Measurements from ENCODE around the gene IKBKE.

IKBKE gene

DNA sequence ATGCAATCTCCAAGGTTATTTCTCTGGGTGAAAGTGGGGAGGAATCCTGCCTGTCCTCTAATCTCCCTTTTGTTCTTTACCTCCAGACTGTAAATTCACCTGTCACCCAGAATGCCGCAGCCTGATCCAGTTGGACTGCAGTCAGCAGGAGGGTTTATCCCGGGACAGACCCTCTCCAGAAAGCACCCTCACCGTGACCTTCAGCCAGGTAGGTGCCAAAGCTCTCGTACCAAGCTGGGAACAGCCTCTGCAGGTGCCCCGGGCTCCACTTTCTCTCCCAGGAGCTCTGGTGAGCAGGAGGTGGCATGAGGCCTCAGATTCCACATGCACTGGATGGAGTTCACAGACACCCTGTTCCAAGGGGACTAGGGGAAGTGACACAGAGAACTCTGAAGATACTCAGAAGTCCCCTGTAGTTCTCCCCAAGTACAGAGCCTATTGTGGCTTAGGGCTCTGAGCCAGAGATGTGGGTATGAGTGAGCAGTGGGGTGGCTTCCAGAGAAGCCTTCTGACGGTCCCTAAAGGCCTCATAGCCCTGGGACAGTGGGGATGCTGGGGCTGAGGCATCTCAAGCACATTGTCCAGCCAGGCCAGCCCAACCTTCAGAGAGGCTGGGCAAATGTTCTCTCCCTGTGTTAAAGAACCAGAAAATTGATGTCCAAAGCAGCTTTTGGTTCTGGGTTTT, 68.0 kb downstream of the IKBKE start:
- Histone ChIP-seq H3K23ac (ENCODE audit: low read length) (no peak overlapping the region), H3K18ac (ENCODE audit: low read length) (no peak overlapping the region), H3K27me3 (ENCODE audit: insufficient read depth, low read length) (peaks cover 3% of the 10 kb centered on the region), H2AFZ (ENCODE audit: insufficient read depth, low read length, poor library complexity) (no peak overlapping the region), H3K9me3 (ENCODE audit: insufficient read depth, low read depth, low read length) (no peaks in the 10 kb centered on the region), H3K79me1 (ENCODE audit: low read length) (no peaks in the 10 kb centered on the region), H4K91ac (ENCODE audit: low read depth, low read length) (no peak overlapping the region), H3K4me2 (ENCODE audit: low read length) (no peak overlapping the region), H3K4ac (ENCODE audit: low read depth, low read length) (no peak overlapping the region), H2BK12ac (ENCODE audit: low read length) (no peak overlapping the region), H3K27ac (ENCODE audit: low read depth, low read length) (no peak overlapping the region), H2BK120ac (ENCODE audit: insufficient read depth, low read length, poor library complexity) (no peak overlapping the region), H3K9ac (ENCODE audit: low read length) (no peak overlapping the region), H4K8ac (ENCODE audit: low read depth, low read length) (no peak overlapping the region), H4K12ac (ENCODE audit: low read depth, low read length) (no peak overlapping the region), H3K4me3 (ENCODE audit: low read depth, low read length) (no peak overlapping the region), H3K14ac (ENCODE audit: low read length) (no peak overlapping the region), H3K36me3 (ENCODE audit: control insufficient read depth in 1 of 2, insufficient read depth in 2 of 2, low read length in 2 of 2) (no peaks in the 10 kb centered on the region), H3K79me2 (ENCODE audit: control insufficient read depth, insufficient read depth, low read length, poor library complexity) (no peaks in the 10 kb centered on the region), H2BK5ac (ENCODE audit: low read depth, low read length, poor library complexity) (no peak overlapping the region), H2AK5ac (ENCODE audit: low read length) (no peak overlapping the region), H3K4me1 (ENCODE audit: control insufficient read depth in 1 of 2, insufficient read depth in 2 of 2, low read length in 2 of 2) (no peaks in the 10 kb centered on the region)
- no CpG with 5 or more reads among the region's 6 CpGs for WGBS (ENCODE audit: extremely low coverage, insufficient coverage, insufficient read length)
- DNase-seq: no peak

GRCh38 chr1:206538901-206539640, 68.8 kb downstream of the IKBKE start:
- no peak overlapping the region for H3K27ac ChIP-seq (ENCODE audit: low read depth, low read length)
- H3K4me3 ChIP-seq (ENCODE audit: low read depth, low read length): no peak overlapping the region
- H2BK12ac ChIP-seq (ENCODE audit: low read length): no peak overlapping the region
- WGBS (ENCODE audit: extremely low coverage, insufficient coverage, insufficient read length): no CpG with 5 or more reads among the region's 10 CpGs
- H2BK120ac ChIP-seq (ENCODE audit: insufficient read depth, low read length, poor library complexity): no peak overlapping the region
- H2AK5ac ChIP-seq (ENCODE audit: low read length): no peak overlapping the region
- H4K12ac ChIP-seq (ENCODE audit: low read depth, low read length): no peak overlapping the region
- no peak overlapping the region for H3K4ac ChIP-seq (ENCODE audit: low read depth, low read length)
- no peaks in the 10 kb centered on the region for H3K36me3 ChIP-seq (ENCODE audit: control insufficient read depth in 1 of 2, insufficient read depth in 2 of 2, low read length in 2 of 2)
- no peak overlapping the region for H3K4me2 ChIP-seq (ENCODE audit: low read length)
- no peak overlapping the region for H3K14ac ChIP-seq (ENCODE audit: low read length)
- H4K91ac ChIP-seq (ENCODE audit: low read depth, low read length): no peak overlapping the region
- no peak for DNase-seq
- no peak overlapping the region for H3K9ac ChIP-seq (ENCODE audit: low read length)
- no peaks in the 10 kb centered on the region for H3K4me1 ChIP-seq (ENCODE audit: control insufficient read depth in 1 of 2, insufficient read depth in 2 of 2, low read length in 2 of 2)
- H3K27me3 ChIP-seq (ENCODE audit: insufficient read depth, low read length): peaks cover 3% of the 10 kb centered on the region
- H2BK5ac ChIP-seq (ENCODE audit: low read depth, low read length, poor library complexity): no peak overlapping the region
- H2AFZ ChIP-seq (ENCODE audit: insufficient read depth, low read length, poor library complexity): no peak overlapping the region
- no peak overlapping the region for H3K18ac ChIP-seq (ENCODE audit: low read length)
- no peak overlapping the region for H3K23ac ChIP-seq (ENCODE audit: low read length)
- H3K9me3 ChIP-seq (ENCODE audit: insufficient read depth, low read depth, low read length): no peaks in the 10 kb centered on the region
- H3K79me2 ChIP-seq (ENCODE audit: control insufficient read depth, insufficient read depth, low read length, poor library complexity): no peaks in the 10 kb centered on the region
- no peaks in the 10 kb centered on the region for H3K79me1 ChIP-seq (ENCODE audit: low read length)
- no peak overlapping the region for H4K8ac ChIP-seq (ENCODE audit: low read depth, low read length)

GRCh38 chr1:206540044-206540780, 69.9 kb downstream of the IKBKE start:
- H3K9me3 ChIP-seq (ENCODE audit: insufficient read depth, low read depth, low read length): no peaks in the 10 kb centered on the region
- H3K4ac ChIP-seq (ENCODE audit: low read depth, low read length): no peak overlapping the region
- no peak overlapping the region for H3K4me3 ChIP-seq (ENCODE audit: low read depth, low read length)
- H3K27ac ChIP-seq (ENCODE audit: low read depth, low read length): no peak overlapping the region
- H3K36me3 ChIP-seq (ENCODE audit: control insufficient read depth in 1 of 2, insufficient read depth in 2 of 2, low read length in 2 of 2): no peaks in the 10 kb centered on the region
- peaks cover 0 to 2% of the 10 kb centered on the region in 2 experiments for H3K4me1 ChIP-seq (ENCODE audit: control insufficient read depth in 1 of 2, insufficient read depth in 2 of 2, low read length in 2 of 2)
- no peak overlapping the region for H2BK5ac ChIP-seq (ENCODE audit: low read depth, low read length, poor library complexity)
- no peak overlapping the region for H2BK120ac ChIP-seq (ENCODE audit: insufficient read depth, low read length, poor library complexity)
- no peak overlapping the region for H4K91ac ChIP-seq (ENCODE audit: low read depth, low read length)
- H3K14ac ChIP-seq (ENCODE audit: low read length): no peak overlapping the region
- H2AK5ac ChIP-seq (ENCODE audit: low read length): no peak overlapping the region
- no peak for DNase-seq
- no peak overlapping the region for H4K12ac ChIP-seq (ENCODE audit: low read depth, low read length)
- no peak overlapping the region for H2BK12ac ChIP-seq (ENCODE audit: low read length)
- H3K27me3 ChIP-seq (ENCODE audit: insufficient read depth, low read length): no peaks in the 10 kb centered on the region
- H4K8ac ChIP-seq (ENCODE audit: low read depth, low read length): no peak overlapping the region
- no peak overlapping the region for H3K4me2 ChIP-seq (ENCODE audit: low read length)
- H3K79me2 ChIP-seq (ENCODE audit: control insufficient read depth, insufficient read depth, low read length, poor library complexity): no peaks in the 10 kb centered on the region
- H2AFZ ChIP-seq (ENCODE audit: insufficient read depth, low read length, poor library complexity): no peak overlapping the region
- no peak overlapping the region for H3K9ac ChIP-seq (ENCODE audit: low read length)
- WGBS (ENCODE audit: extremely low coverage, insufficient coverage, insufficient read length): no CpG with 5 or more reads among the region's 8 CpGs
- no peak overlapping the region for H3K23ac ChIP-seq (ENCODE audit: low read length)
- H3K79me1 ChIP-seq (ENCODE audit: low read length): no peaks in the 10 kb centered on the region
- H3K18ac ChIP-seq (ENCODE audit: low read length): no peak overlapping the region

DNA sequence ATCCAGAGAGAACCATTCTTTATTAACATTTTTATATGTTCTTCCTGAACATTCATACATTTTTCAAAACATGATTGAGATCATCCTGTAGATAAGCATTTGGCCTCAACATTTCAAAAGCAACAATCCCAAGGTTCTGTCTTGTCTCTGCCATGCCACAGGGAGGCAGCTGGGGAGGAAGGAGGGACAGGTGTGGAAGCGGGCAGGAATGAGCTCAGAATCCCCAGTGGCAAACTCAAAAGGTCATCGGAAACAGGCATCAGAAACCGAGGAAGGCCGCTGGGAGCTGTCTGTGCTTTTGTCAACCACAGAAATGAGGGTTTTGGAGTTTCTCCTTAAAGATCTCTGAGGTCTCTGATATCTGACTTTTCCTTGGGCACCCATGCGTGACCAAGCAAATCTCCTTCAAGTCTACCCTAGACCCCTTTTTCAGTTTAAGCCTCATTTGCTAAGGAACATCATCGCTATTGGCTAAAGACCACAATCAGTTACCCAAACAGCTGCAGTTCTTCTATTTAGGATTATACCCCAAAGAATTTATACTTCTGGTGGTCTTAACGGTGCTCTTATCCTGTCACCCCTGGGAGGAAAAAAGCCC, 71.1 kb downstream of the IKBKE start:
- Histone ChIP-seq H3K27ac (ENCODE audit: low read depth, low read length) (no peak overlapping the region), H3K79me2 (ENCODE audit: control insufficient read depth, insufficient read depth, low read length, poor library complexity) (no peaks in the 10 kb centered on the region), H3K27me3 (ENCODE audit: insufficient read depth, low read length) (no peaks in the 10 kb centered on the region), H3K23ac (ENCODE audit: low read length) (no peak overlapping the region), H3K18ac (ENCODE audit: low read length) (no peak overlapping the region), H3K79me1 (ENCODE audit: low read length) (no peaks in the 10 kb centered on the region), H4K91ac (ENCODE audit: low read depth, low read length) (no peak overlapping the region), H3K36me3 (ENCODE audit: control insufficient read depth in 1 of 2, insufficient read depth in 2 of 2, low read length in 2 of 2) (no peaks in the 10 kb centered on the region), H4K12ac (ENCODE audit: low read depth, low read length) (no peak overlapping the region), H3K4me3 (ENCODE audit: low read depth, low read length) (no peak overlapping the region), H2BK12ac (ENCODE audit: low read length) (no peak overlapping the region), H3K4ac (ENCODE audit: low read depth, low read length) (no peak overlapping the region), H3K9ac (ENCODE audit: low read length) (no peak overlapping the region), H4K8ac (ENCODE audit: low read depth, low read length) (no peak overlapping the region), H3K9me3 (ENCODE audit: insufficient read depth, low read depth, low read length) (no peaks in the 10 kb centered on the region), H2BK120ac (ENCODE audit: insufficient read depth, low read length, poor library complexity) (no peak overlapping the region), H3K4me1 (ENCODE audit: control insufficient read depth in 1 of 2, insufficient read depth in 2 of 2, low read length in 2 of 2) (peaks cover 0 to 2% of the 10 kb centered on the region in 2 experiments), H3K14ac (ENCODE audit: low read length) (no peak overlapping the region), H3K4me2 (ENCODE audit: low read length) (no peak overlapping the region), H2AK5ac (ENCODE audit: low read length) (no peak overlapping the region), H2AFZ (ENCODE audit: insufficient read depth, low read length, poor library complexity) (no peak overlapping the region), H2BK5ac (ENCODE audit: low read depth, low read length, poor library complexity) (no peak overlapping the region)
- WGBS (ENCODE audit: extremely low coverage, insufficient coverage, insufficient read length): no CpG with 5 or more reads among the region's 7 CpGs
- DNase-seq: no peak

Data from trophoblast cell (in vitro differentiated cells and primary cell).